GM21526 (cell line): Measurements from ENCODE around the gene ENAH.
"Not testable (repeated sequence)": the region's sequence is repeated elsewhere in the genome, so short reads cannot be mapped to it uniquely, and the experiment has no call there.

Experiments used
- ATAC-seq: cut with Tn5 transposase; IDR thresholded peaks from one replicate; pipeline ENCODE4 v1.9.1; 2021; ENCODE audit warnings: moderate library complexity; ENCODE audit not compliant: unreplicated experiment, low FRiP score

ENAH gene

DNA sequence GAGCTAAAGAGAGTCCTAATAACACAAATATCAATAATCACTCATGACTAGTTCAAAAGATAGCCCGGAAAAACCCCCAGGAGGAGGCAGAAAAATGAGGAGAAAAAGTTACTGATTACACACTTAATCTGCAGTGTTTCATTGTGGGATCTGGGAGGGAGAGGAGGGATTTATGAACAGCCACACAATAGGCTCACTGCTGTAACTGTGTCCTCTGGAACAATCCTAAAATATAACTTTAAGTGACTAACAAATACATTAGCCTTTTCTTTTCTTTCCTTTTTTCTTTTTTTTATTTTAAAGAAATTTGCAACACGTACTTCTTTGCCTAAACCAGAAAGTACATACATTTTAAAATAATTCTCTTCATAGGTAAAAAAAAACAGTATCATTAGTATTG, 118.8 kb downstream of the ENAH start:
- no peak for ATAC-seq

DNA sequence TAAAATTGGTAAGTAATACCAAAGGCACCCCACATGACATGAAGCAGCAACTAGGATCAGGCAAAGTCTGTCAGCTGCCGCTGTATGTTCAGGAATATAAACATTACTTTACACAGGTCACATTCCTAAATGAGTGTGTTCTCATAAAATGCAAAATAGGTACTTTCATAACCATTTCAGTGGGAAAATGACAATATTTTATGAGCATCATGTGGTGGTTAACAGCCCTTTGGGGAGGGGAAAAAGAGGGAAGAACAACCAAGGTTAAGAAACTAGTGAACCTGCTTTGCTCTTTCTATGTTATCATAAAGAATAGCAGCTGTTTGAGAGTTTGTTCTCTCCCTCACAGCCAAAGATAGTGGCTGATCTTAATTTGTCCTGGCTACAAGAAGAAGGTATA, 119.7 kb downstream of the ENAH start:
- ATAC-seq: no peak

DNA sequence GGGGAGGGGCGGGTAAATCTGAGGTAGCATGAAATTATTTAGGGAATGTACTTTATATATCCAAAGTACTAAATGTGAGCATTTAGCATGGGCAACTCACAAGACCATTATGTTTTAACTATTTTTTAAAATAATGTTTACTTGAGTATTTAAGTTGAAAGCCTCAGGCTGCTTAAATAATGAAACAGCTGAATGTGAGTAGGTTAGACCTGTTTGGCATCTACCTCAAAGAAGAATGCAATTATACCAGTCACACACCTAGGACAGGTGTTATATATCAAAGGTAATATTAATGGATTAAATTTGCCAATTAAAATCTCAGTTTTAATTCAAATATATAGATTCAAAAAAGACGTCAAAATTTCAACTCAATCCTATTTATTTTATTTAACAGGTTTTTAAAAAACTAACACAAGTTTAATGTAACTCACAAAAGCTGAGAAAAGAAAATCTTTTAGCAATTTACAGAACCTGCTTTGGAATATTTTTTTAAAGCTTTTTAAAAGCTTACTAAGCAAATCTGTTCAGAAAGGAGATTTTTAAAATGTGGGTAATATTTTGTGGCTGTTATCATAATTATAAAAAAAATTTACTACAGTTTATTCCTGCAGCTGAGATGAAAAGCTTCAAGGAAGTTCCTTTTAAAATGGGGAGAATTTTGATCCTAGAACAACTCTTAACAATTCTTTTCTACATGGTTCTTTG, 120.5 kb downstream of the ENAH start:
- ATAC-seq: no peak

DNA sequence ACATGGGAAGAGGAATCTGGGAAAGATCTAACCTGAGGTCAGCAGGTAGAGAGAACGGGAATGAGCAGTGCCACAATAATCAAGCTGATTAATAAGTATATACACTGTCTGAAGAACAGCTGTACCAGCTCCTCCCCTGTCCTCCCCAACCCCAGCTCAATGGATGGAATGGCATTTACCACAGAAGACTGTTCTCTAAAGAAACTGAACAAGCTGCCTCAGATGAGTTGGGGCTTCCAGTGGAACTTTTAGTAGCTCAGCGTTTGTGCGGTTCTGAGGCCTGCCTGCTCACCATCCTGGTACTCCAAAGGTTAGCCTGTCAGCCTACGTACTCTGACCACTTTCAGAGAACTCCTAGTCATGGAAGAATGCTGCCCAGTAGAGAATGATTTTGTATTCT, 123.2 kb downstream of the ENAH start:
- no peak for ATAC-seq

DNA sequence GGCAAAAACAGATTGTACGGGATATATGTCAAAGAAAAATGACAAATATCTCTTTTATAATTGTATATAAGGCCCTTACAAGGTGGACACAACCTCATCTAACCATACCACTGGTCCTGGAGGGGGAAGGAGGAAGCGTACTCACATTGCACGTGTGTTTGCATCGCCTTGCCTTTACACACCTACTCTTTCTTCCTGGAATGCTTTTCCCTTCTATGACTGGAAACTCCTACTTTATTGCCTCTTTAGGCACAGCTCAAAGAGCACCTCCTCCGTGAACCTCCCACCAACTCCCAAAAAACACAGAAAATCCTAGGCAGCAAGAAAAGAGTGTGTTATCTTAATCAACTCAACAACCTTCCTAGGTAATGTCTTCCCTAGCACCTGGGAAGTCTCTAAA, 125.3 kb downstream of the ENAH start:
- no peak for ATAC-seq

DNA sequence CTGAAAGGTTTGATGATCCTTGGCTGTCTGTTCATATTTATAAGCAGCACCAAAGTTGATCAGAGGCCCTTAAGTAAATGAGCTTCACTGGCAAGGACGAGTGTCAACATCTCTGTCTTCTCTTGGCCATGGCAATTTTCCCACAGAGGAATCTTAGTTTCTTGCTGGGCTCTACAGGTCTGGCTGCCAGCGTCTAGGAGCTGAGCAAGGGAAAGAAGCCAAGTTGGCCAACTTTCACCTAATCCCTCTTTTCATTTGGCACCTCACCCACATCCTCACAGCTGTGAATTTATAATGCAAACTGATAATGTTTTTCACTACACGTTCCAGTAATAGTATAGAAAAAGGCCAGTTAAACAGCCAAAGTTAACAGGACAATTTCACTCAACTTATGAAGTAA, 126.0 kb downstream of the ENAH start:
- ATAC-seq: no peak

DNA sequence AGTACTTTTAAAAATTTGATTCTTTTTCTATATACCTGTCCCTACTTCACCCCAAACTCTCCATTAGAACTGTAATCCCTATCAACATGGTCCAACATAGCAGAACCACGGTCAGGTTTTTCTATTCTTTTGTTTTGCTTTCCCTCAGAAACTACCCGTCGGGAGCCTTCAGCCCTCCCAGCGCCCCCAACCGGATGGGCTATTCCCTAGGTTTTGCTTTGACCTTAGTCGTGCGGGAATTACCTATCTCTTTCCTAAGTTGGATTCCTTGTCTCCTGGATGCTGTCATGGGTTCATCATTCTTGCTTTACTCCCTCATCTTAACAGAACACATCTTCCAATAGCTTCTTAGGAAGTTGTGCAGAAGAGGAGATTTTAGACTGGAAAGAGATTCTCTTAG, 127.5 kb downstream of the ENAH start:
- no peak for ATAC-seq

DNA sequence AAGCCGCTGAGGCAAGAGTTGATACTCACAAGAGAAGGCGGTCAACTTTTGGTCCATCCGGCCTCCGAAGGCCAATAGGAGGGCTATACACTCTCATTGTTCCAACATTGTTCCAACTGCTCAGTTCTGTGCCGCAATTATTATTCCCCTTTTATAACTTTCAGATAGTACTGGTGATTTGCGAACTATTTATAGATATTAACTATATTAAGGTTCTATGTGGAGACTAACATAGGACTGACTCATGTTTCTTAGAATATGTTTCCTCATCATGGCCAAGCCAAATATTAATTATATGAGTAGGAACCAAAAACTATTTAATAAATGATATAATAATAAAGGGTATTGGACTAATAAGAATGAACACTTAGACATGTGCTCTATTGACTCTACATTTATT, 128.4 kb downstream of the ENAH start:
- no peak for ATAC-seq

DNA sequence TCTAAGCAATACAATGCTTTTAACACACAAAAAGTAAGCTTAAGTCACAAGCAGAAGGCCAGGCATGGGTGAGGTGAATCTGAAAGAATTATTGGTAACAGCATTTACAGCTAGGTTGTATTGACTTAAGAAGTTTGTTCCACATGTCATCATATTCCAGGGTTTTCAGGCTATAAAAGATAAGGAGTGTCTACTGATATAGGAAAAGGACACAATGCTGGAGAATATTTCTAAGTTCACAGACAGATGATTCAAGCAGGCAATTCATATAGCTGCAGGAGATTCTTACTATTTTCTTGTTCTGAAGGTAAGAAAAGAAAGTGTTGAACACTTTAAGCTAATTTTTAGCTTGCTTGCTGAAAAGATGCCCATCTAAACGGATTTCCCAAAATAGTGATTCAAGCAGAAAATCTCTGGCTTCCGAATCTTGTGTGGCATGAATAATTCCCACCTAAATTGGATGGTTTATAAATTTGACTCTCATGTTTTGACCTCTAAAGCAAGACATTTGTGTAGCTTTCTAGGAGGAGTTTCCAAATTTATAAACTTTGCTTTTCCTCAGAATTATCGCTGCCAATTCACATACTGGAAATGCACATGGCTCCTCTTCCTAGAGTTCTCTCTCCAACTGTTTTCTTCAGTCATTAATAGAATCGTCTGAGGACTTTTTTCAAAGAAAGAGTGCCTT, 129.5 kb downstream of the ENAH start:
- ATAC-seq: no peak

DNA sequence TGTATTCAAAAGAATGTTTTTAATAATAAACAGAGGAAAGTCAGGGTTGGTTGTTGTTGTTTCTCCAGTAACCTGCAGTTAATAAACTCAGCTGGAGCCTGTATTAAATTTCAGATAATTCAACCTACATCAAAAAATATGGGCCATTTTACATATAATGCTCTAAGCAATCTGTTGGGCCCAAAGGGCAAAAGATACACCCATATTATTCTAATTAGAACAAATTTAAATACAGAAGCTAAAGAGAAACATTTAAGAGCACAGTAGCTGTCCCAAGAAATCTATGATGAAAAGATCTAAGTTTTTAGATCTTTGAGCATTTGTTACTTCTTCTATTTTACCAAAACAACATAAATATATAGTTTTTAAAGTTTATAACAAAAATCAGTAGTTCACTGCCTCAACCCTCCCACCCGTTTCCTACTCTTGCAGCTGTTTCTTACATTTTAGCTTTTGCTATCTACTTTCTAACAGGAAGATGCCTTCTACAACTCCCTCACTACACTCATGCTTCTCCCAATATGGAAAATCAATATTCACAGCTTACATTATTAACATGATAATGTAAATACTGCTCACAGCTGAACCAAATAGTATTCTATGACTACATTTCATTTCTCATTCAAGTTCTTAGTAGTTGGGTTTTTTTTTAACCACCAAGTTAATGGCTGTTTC, 130.2 kb downstream of the ENAH start:
- ATAC-seq: no peak

DNA sequence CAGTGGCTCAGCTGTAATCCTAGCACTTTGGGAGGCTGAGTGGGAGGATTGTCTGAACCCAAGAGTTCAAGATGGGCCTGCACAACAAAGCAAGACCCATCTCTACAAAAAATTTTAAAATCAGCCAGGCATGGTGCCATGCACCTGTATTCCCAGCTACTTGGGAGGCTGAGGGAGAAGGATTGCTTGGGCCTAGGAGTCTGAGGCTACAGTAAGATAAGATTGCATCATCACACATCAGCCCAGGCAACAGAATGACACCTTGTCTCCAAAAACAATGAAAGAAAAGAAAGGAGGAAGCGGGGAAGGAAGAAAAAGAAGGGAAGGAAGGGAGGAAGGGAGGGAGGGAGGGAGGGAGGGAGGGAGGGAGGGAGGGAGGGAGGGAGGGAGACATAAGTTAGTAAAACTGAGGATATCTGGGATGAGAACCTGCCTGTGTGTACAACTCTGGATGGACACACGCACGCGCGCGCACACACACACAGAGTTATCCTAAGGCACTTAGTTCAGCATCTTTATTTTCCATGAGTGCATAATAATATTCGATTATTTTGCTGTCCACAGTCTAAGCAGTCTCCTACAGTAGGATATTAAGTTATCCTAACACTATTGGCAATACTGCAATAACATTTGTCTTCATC, 132.2 kb downstream of the ENAH start:
- no peak for ATAC-seq

DNA sequence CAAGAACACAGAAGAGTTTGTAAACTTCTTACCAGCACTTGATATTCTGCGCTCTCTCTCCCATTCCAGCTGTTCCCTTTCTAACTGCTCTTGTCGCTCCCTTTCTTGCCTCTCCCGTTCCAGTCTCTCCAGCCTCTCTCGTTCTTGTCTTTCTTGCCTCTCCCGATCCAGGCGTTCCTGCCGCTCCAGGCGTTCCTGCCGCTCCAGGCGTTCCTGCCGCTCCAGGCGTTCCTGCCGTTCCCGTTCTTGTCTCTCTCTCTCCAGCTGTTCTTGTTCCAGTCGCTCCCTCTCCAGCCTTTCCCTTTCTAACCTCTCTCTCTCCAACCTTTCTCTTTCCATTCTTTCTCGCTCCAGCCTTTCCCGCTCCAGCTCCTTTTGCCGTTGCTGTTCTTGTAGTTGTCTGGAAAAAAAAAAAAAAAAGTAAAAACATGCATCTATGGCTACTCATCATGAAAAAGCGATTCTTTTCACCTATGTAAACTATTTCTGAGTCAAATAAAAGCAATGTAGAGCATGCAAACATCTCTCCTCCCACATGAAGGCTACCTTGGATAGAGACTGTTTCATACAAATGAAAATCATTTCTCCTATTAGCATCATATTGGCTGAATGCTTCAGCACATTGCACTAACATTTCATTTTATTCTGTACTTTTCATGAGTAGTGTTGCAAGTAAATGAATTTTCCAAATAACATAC, 133.6 kb downstream of the ENAH start:
- no peak for ATAC-seq

DNA sequence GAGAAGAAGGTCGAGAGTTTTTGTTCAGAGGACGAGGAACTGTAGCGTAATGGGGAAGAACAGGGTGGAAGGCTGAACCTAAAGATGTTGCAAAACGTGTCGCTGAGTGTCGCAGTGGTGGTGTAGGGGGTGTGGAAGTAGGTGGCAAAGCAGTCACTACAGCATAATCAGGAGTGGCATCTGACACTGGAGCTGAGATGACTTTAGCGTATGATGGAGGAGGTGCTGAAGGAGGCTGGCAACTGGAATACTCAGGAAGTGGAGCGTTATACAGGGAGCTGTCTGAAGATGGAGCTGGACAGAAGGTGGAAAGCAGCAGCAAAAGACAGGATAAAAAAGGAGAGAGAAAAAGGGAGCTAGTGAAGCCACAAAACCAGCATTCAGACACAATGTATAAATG, 135.2 kb downstream of the ENAH start:
- no peak for ATAC-seq

DNA sequence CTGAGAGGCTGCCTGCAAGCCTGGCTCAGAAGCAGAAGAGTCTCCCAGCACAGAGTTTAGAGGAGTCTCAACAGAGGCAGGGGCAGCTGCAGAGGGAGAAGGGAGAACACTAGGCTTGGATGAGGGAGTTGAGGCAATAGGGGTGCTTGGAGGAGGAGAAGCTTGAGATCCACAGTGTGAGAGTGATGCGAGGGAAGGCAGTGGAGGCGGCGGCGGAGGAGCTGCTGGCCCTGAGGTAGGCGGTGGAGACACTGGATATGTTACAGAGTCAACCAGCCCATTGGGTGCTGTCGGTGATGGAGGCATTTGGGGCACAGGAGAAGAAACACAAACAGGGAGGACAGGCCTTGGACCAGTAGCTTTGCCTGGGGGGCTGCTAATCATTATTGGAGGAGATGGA, 135.7 kb downstream of the ENAH start:
- ATAC-seq: no peak

DNA sequence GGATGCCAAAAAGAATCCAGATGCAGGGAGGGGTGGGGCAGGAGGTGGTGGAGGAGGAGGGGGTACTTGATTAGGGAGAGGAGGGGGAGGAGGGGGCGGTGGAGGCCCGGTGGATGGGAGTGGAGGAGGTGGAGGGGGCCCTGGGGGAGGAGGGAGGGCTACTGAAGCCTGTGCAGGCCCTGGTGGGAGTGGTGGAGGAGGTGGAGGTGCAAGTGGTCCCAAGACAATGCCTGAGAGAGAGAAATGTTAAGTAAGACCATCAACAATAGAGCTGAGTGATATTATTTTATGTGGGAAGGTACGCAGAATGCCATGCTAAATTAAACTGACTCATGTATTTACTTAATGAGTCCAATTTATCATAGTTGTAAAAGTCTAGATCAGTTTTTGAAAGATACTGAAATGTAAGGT, 138.2 kb downstream of the ENAH start:
- no peak for ATAC-seq

DNA sequence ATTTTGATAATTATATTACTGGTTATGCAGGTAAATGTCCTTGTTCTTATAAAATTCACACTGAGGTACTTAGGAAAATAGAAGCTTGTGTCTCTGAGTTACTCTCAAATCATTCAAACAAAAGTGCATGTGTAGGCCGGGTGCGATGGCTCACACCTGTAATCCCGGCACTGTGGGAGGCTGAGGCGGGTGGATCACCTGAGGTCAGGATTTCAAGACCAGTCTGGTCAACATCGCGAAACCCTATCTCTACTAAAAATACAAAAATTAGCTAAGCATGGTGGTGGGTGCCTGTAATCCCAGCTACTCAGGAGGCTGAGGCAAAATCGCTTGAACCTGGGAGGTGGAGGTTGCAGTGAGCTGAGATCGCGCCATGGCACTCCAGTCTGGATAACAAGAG, 139.3 kb downstream of the ENAH start:
- ATAC-seq: not testable (repeated sequence)

DNA sequence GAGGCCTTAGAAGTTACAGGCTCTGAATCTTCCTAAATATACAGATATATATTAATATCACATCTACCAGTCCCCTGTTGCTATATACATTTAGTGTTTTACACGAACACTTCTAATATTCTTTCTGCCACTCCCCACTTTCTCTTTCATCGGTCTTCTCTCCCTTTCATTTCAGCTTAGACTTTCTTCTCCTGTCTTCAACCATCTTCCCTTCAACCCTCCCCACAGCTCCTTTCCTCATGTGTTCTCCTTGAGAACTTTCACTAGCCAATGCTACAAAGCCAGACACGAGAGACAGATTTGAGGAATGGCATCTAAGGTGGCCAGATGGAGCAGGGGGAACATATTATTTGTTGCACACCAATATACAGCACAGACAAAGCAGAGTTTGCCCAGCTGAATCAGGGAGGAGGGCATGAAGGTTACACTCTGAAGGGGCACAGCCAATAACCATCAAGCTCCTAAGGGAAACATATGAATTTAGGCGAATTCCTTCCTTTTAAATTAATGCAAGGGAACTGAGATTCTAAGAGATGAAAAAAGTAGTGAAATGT, 141.0 kb downstream of the ENAH start:
- no peak for ATAC-seq

DNA sequence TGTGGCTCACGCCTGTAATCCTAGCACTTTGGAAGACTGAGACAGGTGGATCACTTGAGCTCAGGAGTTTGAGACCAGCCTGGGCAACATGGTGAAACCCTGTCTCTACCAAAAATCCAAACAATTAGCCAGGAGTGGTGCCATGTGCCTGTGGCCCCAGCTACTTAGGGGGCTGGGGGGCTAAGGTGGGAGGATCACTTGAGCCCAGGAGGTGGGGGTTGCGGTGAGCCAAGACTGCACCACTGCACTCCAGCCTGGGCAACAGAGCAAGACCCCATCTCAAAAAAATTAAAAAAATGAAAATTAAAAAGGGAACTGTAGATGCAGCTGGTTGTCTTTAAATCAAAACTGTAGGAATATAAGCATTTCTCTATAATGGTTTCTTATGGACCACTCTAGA, 142.2 kb downstream of the ENAH start:
- not testable (repeated sequence) for ATAC-seq

DNA sequence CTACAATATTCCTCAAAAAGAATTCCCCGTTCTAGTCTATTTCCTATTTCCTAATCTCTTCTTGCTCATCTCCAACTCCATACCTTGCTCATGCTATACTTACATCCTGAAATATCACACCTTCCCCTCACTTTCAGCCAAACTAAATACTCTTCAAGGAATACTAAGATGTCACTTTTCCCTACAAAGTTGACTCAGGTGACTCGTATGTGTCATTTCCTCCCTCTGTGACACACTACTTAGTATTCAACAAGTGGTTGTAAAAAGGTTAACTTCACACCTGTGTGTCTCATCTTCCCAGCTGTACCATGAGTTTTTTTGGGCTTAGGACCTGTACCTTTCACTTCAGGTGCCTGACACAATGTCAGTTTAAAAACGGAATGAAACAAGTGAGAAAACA, 143.2 kb downstream of the ENAH start:
- ATAC-seq: no peak

DNA sequence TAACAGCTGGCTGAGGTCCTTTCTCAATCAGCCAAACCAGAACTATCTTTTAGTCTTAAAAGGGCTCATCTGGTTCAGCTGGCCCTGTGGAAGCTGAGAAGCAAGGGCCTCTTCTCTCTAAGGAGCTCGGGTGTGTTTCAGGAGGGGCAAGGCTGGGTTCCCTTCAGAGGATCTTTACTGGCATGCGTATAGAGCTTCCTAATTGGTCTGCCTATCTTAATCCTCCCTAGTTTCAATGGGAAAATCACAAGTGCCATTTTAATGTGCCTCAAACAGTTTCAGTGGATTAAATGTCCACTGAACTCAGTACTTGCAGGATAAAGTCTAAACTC, 143.6 kb downstream of the ENAH start:
- no peak for ATAC-seq
